C4-2B (cell line): ENCODE data around the gene FAM131B.
"Not testable (repeated sequence)": the region's sequence is repeated elsewhere in the genome, so short reads cannot be mapped to it uniquely, and the experiment has no call there.

Experiments
- H3K27ac ChIP-seq: fragments of 450-650 bp; 2 replicates; pipeline ENCODE4 v1.5.1; 2017
- ZFX ChIP-seq: fragments of 450-650 bp; IDR thresholded peaks from 2 replicates; pipeline ENCODE4 v1.6.1; 2017
- TF ChIP-seq, protein P1 (sequence below): fragments of 450-650 bp; conservative IDR thresholded peaks from 2 replicates; pipeline ENCODE4 v1.5.1; 2017; ENCODE audit warnings: mild to moderate bottlenecking

FAM131B gene

GRCh38 chr7:143406002-143406357 is 43.5 kb upstream of the FAM131B start:
- H3K27ac ChIP-seq = no peak overlapping the region
- no peak for TF ChIP-seq ZFX
- TF ChIP-seq, protein P1, sequence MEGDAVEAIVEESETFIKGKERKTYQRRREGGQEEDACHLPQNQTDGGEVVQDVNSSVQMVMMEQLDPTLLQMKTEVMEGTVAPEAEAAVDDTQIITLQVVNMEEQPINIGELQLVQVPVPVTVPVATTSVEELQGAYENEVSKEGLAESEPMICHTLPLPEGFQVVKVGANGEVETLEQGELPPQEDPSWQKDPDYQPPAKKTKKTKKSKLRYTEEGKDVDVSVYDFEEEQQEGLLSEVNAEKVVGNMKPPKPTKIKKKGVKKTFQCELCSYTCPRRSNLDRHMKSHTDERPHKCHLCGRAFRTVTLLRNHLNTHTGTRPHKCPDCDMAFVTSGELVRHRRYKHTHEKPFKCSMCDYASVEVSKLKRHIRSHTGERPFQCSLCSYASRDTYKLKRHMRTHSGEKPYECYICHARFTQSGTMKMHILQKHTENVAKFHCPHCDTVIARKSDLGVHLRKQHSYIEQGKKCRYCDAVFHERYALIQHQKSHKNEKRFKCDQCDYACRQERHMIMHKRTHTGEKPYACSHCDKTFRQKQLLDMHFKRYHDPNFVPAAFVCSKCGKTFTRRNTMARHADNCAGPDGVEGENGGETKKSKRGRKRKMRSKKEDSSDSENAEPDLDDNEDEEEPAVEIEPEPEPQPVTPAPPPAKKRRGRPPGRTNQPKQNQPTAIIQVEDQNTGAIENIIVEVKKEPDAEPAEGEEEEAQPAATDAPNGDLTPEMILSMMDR = no peak

- H3K27ac ChIP-seq = no peak overlapping the region
Measured at GRCh38 chr7:143405173-143406001, 42.9 kb upstream of the FAM131B start.

DNA sequence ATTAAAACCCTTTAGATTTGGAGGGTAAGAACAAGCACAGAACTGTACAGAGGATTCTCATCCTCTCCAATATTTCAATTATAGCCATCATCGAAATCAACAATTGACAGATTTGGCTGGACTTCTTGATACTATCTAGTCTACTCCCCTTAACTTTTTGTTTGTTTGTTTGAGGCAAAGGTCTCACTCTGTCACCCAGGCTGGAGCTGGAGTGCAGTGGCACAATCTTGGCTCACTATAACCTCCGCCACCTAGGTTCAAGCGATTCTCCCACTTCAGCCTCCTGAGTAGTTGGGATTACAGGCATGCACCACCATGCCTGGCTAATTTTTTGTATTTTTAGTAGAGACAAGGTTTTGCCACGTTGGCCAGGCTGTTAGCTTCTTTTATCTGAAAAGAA is 39.7 kb upstream of the FAM131B start:
- not testable (repeated sequence) for H3K27ac ChIP-seq

More at GRCh38 chr7:143405173-143406001, 42.9 kb upstream of the FAM131B start:
- TF ChIP-seq ZFX = no peak
- TF ChIP-seq, protein P1 = no peak

DNA sequence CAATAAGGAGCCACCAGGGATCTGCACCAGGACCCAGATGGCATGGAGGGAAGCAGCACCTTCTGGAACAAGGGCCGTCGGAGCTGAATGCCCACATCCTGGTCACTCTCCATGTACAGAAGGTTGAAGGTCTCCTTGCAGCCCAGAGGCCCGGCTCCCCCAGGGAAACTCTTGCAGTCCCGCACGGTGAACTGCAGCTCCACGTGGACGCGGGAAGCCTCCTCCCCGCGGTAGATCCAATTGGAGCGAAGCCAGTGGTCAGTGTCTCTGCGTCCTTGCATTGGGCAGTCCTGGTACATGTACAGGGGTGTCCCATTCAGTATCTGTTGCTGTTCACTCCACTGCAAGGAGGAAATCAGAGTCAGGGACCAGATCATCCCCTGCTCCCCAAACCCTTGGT is 38.8 kb upstream of the FAM131B start:
- H3K27ac ChIP-seq = no peak overlapping the region
- TF ChIP-seq, protein P1 = no peak
- no peak for TF ChIP-seq ZFX

DNA sequence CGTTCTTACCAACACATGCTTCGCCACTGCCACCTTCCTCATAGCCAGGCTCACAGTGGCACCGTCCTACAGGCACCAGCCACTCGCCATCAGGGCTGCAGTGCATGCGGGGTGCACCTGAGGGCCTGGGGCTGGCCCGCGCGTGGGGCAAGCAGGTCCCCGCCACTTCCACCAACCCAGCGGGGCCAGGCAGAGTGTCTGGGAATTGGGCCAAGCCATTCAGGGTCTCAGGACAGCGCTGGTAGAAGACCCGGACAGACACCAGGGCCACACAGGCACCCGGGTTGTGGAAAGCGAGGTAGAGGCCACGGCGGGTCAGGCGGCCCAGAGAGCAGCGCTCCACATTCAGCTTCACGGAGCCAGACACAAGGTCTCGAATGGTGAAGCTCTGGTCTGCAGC is 37.1 kb upstream of the FAM131B start:
- H3K27ac ChIP-seq = no peak overlapping the region
- TF ChIP-seq, protein P1 = no peak
- no peak for TF ChIP-seq ZFX

DNA sequence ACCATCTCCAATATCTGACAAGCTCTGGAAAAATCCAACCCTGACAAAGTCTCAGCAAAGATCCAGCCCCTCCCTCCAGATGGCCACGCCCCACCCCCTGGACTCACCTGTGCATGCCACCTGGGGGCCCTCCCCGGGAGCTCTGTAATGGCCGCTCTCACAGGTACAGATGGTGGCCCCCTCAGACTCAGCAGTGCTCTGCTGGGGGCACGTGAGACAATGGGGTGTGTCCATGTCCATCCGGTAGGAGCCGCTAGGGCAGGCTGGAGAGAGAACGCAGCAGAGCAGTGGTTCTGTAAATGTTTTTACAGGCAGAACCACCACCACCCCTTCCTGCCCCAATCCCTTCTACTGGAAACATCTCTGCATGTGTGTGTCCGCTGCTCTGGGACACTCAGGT is 36.6 kb upstream of the FAM131B start:
- TF ChIP-seq, protein P1 = no peak
- TF ChIP-seq ZFX = no peak
- H3K27ac ChIP-seq = no peak overlapping the region

GRCh38 chr7:143398616-143399015 is 36.1 kb upstream of the FAM131B start:
- H3K27ac ChIP-seq = no peak overlapping the region
- TF ChIP-seq, protein P1 = no peak
- no peak for TF ChIP-seq ZFX
